GM23248 (cell line): ENCODE measurements around the gene ADIRF.
"Not testable (repeated sequence)": the region's sequence is repeated elsewhere in the genome, so short reads cannot be mapped to it uniquely, and the experiment has no call there.

Experiments used
- EZH2 ChIP-seq: fragments of 200-600 bp; sonication (generic); IDR thresholded peaks from 2 replicates; pipeline ENCODE4 v1.6.1; 2018; ENCODE audit warnings: antibody characterized with exemption, mild to moderate bottlenecking; ENCODE audit not compliant: insufficient read depth, poor library complexity, severe bottlenecking
- EZH2phosphoT487 ChIP-seq: fragments of 200-600 bp; sonication (generic); IDR thresholded peaks from 2 replicates; pipeline ENCODE4 v1.6.1; 2018; ENCODE audit warnings: antibody characterized with exemption, moderate library complexity, mild to moderate bottlenecking, low read depth; ENCODE audit not compliant: insufficient read depth

- not testable (repeated sequence) for TF ChIP-seq EZH2, EZH2phosphoT487
Observed at GRCh38 chr10:87018127-87018526, 49.8 kb downstream of the ADIRF start.
